Measurements from ENCODE around the gene PGM2L1. TPM values are rescaled to one million over a fixed set of nuclear protein-coding genes. Genes with fewer than 3 reads are reported as not detected.

Gene PGM2L1
- total RNA-seq, 1 donor from 2014 or later, result 15.9 TPM

- H3K9ac ChIP-seq, result no peak overlapping the region
Measured at GRCh38 chr11:74429205-74429604, 31.0 kb upstream of the PGM2L1 start.

GRCh38 chr11:74427384-74427886, 29.2 kb upstream of the PGM2L1 start:
- H3F3A ChIP-seq (ENCODE audit: low read depth), result no peaks in the 10 kb centered on the region
- H3K27ac ChIP-seq, result no peak overlapping the region
- no peak overlapping the region for H3K4me3 ChIP-seq
- Mint-ChIP-seq H3K27me3 (ENCODE audit: insufficient read depth, low read depth) (no peaks in the 10 kb centered on the region), H3K36me3 (no peaks in the 10 kb centered on the region), H3K4me1 (no peaks in the 10 kb centered on the region), H3K27ac (no peak overlapping the region), H3K9me3 (peaks cover 12% of the 10 kb centered on the region), H3K4me3 (no peak overlapping the region)
- no peaks in the 10 kb centered on the region for H3K4me1 ChIP-seq
- H3K9me3 ChIP-seq (ENCODE audit: low read depth), result no peaks in the 10 kb centered on the region
- no peaks in the 10 kb centered on the region for H3K79me2 ChIP-seq (ENCODE audit: low read depth)
- no peak for DNase-seq (ENCODE audit: low spot score)
- TF ChIP-seq EZH2phosphoT487 (IDR thresholded peaks at IDR 0.05) (no peak), CTCF (IDR thresholded peaks at IDR 0.05) (no peak), EZH2 (IDR thresholded peaks at IDR 0.05) (no peak)
- H2AFZ ChIP-seq (replicated peaks), result no peak overlapping the region
- no peak overlapping the region for H3K9ac ChIP-seq
- no peaks in the 10 kb centered on the region for H3K36me3 ChIP-seq
- no peak overlapping the region for H3K4me2 ChIP-seq
- H4K20me1 ChIP-seq (ENCODE audit: low read depth), result no peaks in the 10 kb centered on the region
- no peaks in the 10 kb centered on the region for H3K27me3 ChIP-seq

More at GRCh38 chr11:74429205-74429604, 31.0 kb upstream of the PGM2L1 start:
- H3K27me3 ChIP-seq, result no peaks in the 10 kb centered on the region
- H3F3A ChIP-seq (ENCODE audit: low read depth), result no peaks in the 10 kb centered on the region
- no peaks in the 10 kb centered on the region for H3K4me1 ChIP-seq
- no peaks in the 10 kb centered on the region for H3K79me2 ChIP-seq (ENCODE audit: low read depth)
- TF ChIP-seq EZH2 (IDR thresholded peaks at IDR 0.05) (no peak), CTCF (IDR thresholded peaks at IDR 0.05) (no peak), EZH2phosphoT487 (IDR thresholded peaks at IDR 0.05) (no peak)
- Mint-ChIP-seq H3K27me3 (ENCODE audit: insufficient read depth, low read depth) (no peaks in the 10 kb centered on the region), H3K4me1 (no peaks in the 10 kb centered on the region), H3K4me3 (no peak overlapping the region), H3K9me3 (peaks cover 10% of the 10 kb centered on the region), H3K36me3 (no peaks in the 10 kb centered on the region), H3K27ac (no peak overlapping the region)
- no peaks in the 10 kb centered on the region for H3K36me3 ChIP-seq
- no peak overlapping the region for H2AFZ ChIP-seq (replicated peaks)
- DNase-seq (ENCODE audit: low spot score), result no peak
- no peak overlapping the region for H3K4me2 ChIP-seq
- H3K9me3 ChIP-seq (ENCODE audit: low read depth), result no peaks in the 10 kb centered on the region
- H3K27ac ChIP-seq, result no peak overlapping the region
- no peaks in the 10 kb centered on the region for H4K20me1 ChIP-seq (ENCODE audit: low read depth)
- H3K4me3 ChIP-seq, result no peak overlapping the region

- no peaks in the 10 kb centered on the region for H3K27me3 ChIP-seq
- H3K27ac Mint-ChIP-seq, result no peak overlapping the region
- H3K4me3 Mint-ChIP-seq, result no peak overlapping the region
- no peaks in the 10 kb centered on the region for H3K36me3 Mint-ChIP-seq
- H3K27me3 Mint-ChIP-seq (ENCODE audit: insufficient read depth, low read depth), result peaks cover 2% of the 10 kb centered on the region
- H3K4me1 Mint-ChIP-seq, result no peaks in the 10 kb centered on the region
- TF ChIP-seq EZH2 (IDR thresholded peaks at IDR 0.05) (no peak), CTCF (IDR thresholded peaks at IDR 0.05) (no peak), EZH2phosphoT487 (IDR thresholded peaks at IDR 0.05) (no peak)
- no peak overlapping the region for H3K4me3 ChIP-seq
- H3K9me3 Mint-ChIP-seq, result peaks cover 12% of the 10 kb centered on the region
- no peak overlapping the region for H3K4me2 ChIP-seq
- H3F3A ChIP-seq (ENCODE audit: low read depth), result no peaks in the 10 kb centered on the region
- no peaks in the 10 kb centered on the region for H4K20me1 ChIP-seq (ENCODE audit: low read depth)
- no peaks in the 10 kb centered on the region for H3K36me3 ChIP-seq
- H2AFZ ChIP-seq (replicated peaks), result no peak overlapping the region
- no peaks in the 10 kb centered on the region for H3K79me2 ChIP-seq (ENCODE audit: low read depth)
- no peaks in the 10 kb centered on the region for H3K9me3 ChIP-seq (ENCODE audit: low read depth)
- H3K9ac ChIP-seq, result no peak overlapping the region
- H3K27ac ChIP-seq, result no peak overlapping the region
- no peaks in the 10 kb centered on the region for H3K4me1 ChIP-seq
- no peak for DNase-seq (ENCODE audit: low spot score)
Measured at GRCh38 chr11:74425100-74425499, 26.9 kb upstream of the PGM2L1 start.

Data from neural progenitor cell (in vitro differentiated cells).